Chondrocyte (in vitro differentiated cells): Measurements from ENCODE around the gene RAD51B. TPM values are rescaled to one million over a fixed set of nuclear protein-coding genes. Genes with fewer than 3 reads are reported as not detected.
"Not testable (repeated sequence)": the region's sequence is repeated elsewhere in the genome, so short reads cannot be mapped to it uniquely, and the experiment has no call there.

ENCODE experiments used
- DNase-seq: peaks from one replicate; pipeline ENCODE4 v3.0.0; 2021; ENCODE audit warnings: mixed read lengths, low spot score
- H3K27ac Mint-ChIP-seq: one replicate; pipeline ENCODE4 v1.8.0; 2021; ENCODE audit warnings: mild to moderate bottlenecking, moderate library complexity, mixed read lengths; ENCODE audit not compliant: unreplicated experiment
- H3K27me3 Mint-ChIP-seq: 2 replicates; pipeline ENCODE4 v1.8.0; 2021; ENCODE audit warnings: low read depth, mixed read lengths
- H3K36me3 Mint-ChIP-seq: 2 replicates; pipeline ENCODE4 v1.8.0; 2021; ENCODE audit warnings: low read depth, mixed read lengths
- H3K4me1 Mint-ChIP-seq: 2 replicates; pipeline ENCODE4 v1.8.0; 2021; ENCODE audit warnings: low read depth, mild to moderate bottlenecking, mixed read lengths
- H3K4me3 Mint-ChIP-seq: one replicate; pipeline ENCODE4 v1.8.0; 2021; ENCODE audit warnings: mild to moderate bottlenecking, moderate library complexity, mixed read lengths; ENCODE audit not compliant: unreplicated experiment
- H3K9me3 Mint-ChIP-seq: 2 replicates; pipeline ENCODE4 v1.8.0; 2021; ENCODE audit warnings: low read depth, mixed read lengths
- CTCF ChIP-seq: fragments of 200-600 bp; sonication (generic); IDR thresholded peaks from 2 replicates; pipeline ENCODE4 v1.5.0; 2021; ENCODE audit warnings: antibody characterized with exemption, mild to moderate bottlenecking, moderate library complexity
- total RNA-seq: library from RNA; stranded (reverse); gene quantifications from 3 replicates; pipeline ENCODE4 v1.2.1, GENCODE V29; 2021

Gene RAD51B
- total RNA-seq, 1 donor from 2014 or later, result 8.2 TPM

- Mint-ChIP-seq H3K27me3 (no peaks in the 10 kb centered on the region), H3K36me3 (no peaks in the 10 kb centered on the region), H3K27ac (peak overlapping the region; percentile 5), H3K4me1 (peaks cover 45% of the 10 kb centered on the region), H3K9me3 (no peaks in the 10 kb centered on the region), H3K4me3 (no peak overlapping the region)
- no peak for TF ChIP-seq CTCF
- DNase-seq, result no peak
Observed at GRCh38 chr14:68041876-68042354, 222.3 kb downstream of the RAD51B start.

GRCh38 chr14:68042586-68043210 lies 223.1 kb downstream of the RAD51B start:
- no peak for TF ChIP-seq CTCF
- Mint-ChIP-seq H3K9me3 (no peaks in the 10 kb centered on the region), H3K4me3 (no peak overlapping the region), H3K4me1 (peaks cover 50% of the 10 kb centered on the region), H3K27me3 (no peaks in the 10 kb centered on the region), H3K36me3 (no peaks in the 10 kb centered on the region), H3K27ac (no peak overlapping the region)
- no peak for DNase-seq

GRCh38 chr14:68043752-68044151 lies 224.2 kb downstream of the RAD51B start:
- Mint-ChIP-seq H3K4me1 (peaks cover 59% of the 10 kb centered on the region), H3K27ac (no peak overlapping the region), H3K27me3 (no peaks in the 10 kb centered on the region), H3K36me3 (no peaks in the 10 kb centered on the region), H3K9me3 (no peaks in the 10 kb centered on the region), H3K4me3 (no peak overlapping the region)
- TF ChIP-seq CTCF, result no peak
- no peak for DNase-seq

- H3K27ac Mint-ChIP-seq, result peak overlapping the region; percentile 69
- no peak for TF ChIP-seq CTCF
- H3K4me3 Mint-ChIP-seq, result peak overlapping the region; percentile 18
- H3K36me3 Mint-ChIP-seq, result no peaks in the 10 kb centered on the region
- no peak for DNase-seq
- H3K27me3 Mint-ChIP-seq, result no peaks in the 10 kb centered on the region
- no peaks in the 10 kb centered on the region for H3K9me3 Mint-ChIP-seq
- H3K4me1 Mint-ChIP-seq, result peaks cover 39% of the 10 kb centered on the region
Observed at GRCh38 chr14:68047906-68048305, 228.3 kb downstream of the RAD51B start.

GRCh38 chr14:68048815-68049214 lies 229.2 kb downstream of the RAD51B start:
- not testable (repeated sequence) for H3K27ac Mint-ChIP-seq, H3K4me3 Mint-ChIP-seq, DNase-seq, H3K27me3 Mint-ChIP-seq, H3K36me3 Mint-ChIP-seq, H3K9me3 Mint-ChIP-seq
- peaks cover 30% of the 10 kb centered on the region for H3K4me1 Mint-ChIP-seq

GRCh38 chr14:68050177-68050576 lies 230.6 kb downstream of the RAD51B start:
- DNase-seq, result no peak
- Mint-ChIP-seq H3K36me3 (no peaks in the 10 kb centered on the region), H3K27me3 (no peaks in the 10 kb centered on the region), H3K9me3 (no peaks in the 10 kb centered on the region), H3K4me3 (no peak overlapping the region), H3K27ac (no peak overlapping the region), H3K4me1 (peaks cover 21% of the 10 kb centered on the region)
- TF ChIP-seq CTCF, result no peak
